PC-3 (cell line): ENCODE measurements around the gene XPC.

ENCODE experiments used
- CTCF ChIP-seq: fragments of 300-600 bp; sonication (generic); conservative IDR thresholded peaks from 2 replicates; pipeline ENCODE4 v1.5.1; 2017; ENCODE audit warnings: antibody characterized with exemption, low read depth, mild to moderate bottlenecking, low read length
- EZH2phosphoT487 ChIP-seq: fragments of 300-600 bp; sonication (generic); IDR thresholded peaks from 2 replicates; pipeline ENCODE4 v1.6.1; 2018; ENCODE audit warnings: mild to moderate bottlenecking, antibody characterized with exemption, low read length, borderline replicate concordance

GRCh38 chr3:14201940-14202684, 23.7 kb upstream of the XPC start:
- TF ChIP-seq CTCF = no peak
- TF ChIP-seq EZH2phosphoT487 = no peak
